HepG2 (cell line): Measurements from ENCODE around the gene FARSB. TPM values are rescaled to one million over a fixed set of nuclear protein-coding genes. Genes with fewer than 3 reads are reported as not detected.
A peak's percentile ranks its signal among the peaks of the same experiment; 100 is the strongest.

Experiments used
- AKAP8 ChIP-seq: sonication (generic); formaldehyde crosslinking; IDR thresholded peaks from 2 replicates; pipeline ENCODE4 v1.5.1; 2020; ENCODE audit warnings: mild to moderate bottlenecking, missing genetic modification reagents
- CENPT ChIP-seq: sonication (generic); formaldehyde crosslinking; IDR thresholded peaks from 2 replicates; pipeline ENCODE4 v1.8.0; 2022; ENCODE audit warnings: low read depth, mild to moderate bottlenecking, moderate library complexity, missing genetic modification reagents
- ERF ChIP-seq: IDR thresholded peaks from 2 replicates; pipeline ENCODE4 v1.6.1; 2018; ENCODE audit warnings: missing biosample characterization, missing genetic modification reagents
- KDM5B ChIP-seq: sonication (generic); formaldehyde crosslinking; IDR thresholded peaks from 2 replicates; pipeline ENCODE4 v1.4.0; 2020; ENCODE audit warnings: missing genetic modification reagents, mild to moderate bottlenecking, borderline replicate concordance
- PAX8 ChIP-seq: sonication (generic); formaldehyde crosslinking; IDR thresholded peaks from 2 replicates; pipeline ENCODE4 v1.8.0; 2022; ENCODE audit warnings: mild to moderate bottlenecking, missing genetic modification reagents, borderline replicate concordance
- POLR2AphosphoS5 ChIP-seq: IDR thresholded peaks from 2 replicates; pipeline ENCODE4 v1.6.1; 2012; ENCODE audit warnings: low read depth, low read length
- RFX3 ChIP-seq: IDR thresholded peaks from 2 replicates; pipeline ENCODE4 v1.6.1; 2016; ENCODE audit warnings: missing biosample characterization, missing genetic modification reagents
- TP53 ChIP-seq: sonication (generic); formaldehyde crosslinking; conservative IDR thresholded peaks from 2 replicates; pipeline ENCODE4 v1.4.0; 2020; ENCODE audit warnings: missing genetic modification reagents
- YEATS4 ChIP-seq: sonication (generic); formaldehyde crosslinking; IDR thresholded peaks from 2 replicates; pipeline ENCODE4 v1.4.0; 2020; ENCODE audit warnings: missing genetic modification reagents, borderline replicate concordance
- ZNF333 ChIP-seq: sonication (generic); formaldehyde crosslinking; IDR thresholded peaks from 2 replicates; pipeline ENCODE4 v1.4.0; 2020; ENCODE audit warnings: mild to moderate bottlenecking, missing genetic modification reagents, borderline replicate concordance
- ZSCAN25 ChIP-seq: sonication (generic); formaldehyde crosslinking; IDR thresholded peaks from 2 replicates; pipeline ENCODE4 v1.8.0; 2022; ENCODE audit warnings: mild to moderate bottlenecking, missing genetic modification reagents
- polyA plus RNA-seq, 8 experiments: library from polyadenylated mRNA; depleted of rRNA in 3 of 8; stranded (reverse) in 7 of 8; unstranded in 1 of 8; fragments of >200 nt; fragmentation: Illumina TruSeq in 4 of 8; extraction: Trizol in 4 of 8; gene quantifications; 2 replicates each; pipeline versions ENCODE4 v1.2.1 to v1.2.3, GENCODE V29; 2011 to 2016; ENCODE audit warnings: low read depth in 4 of 8, missing spikeins in 1 of 8, mixed read lengths in 1 of 8; ENCODE audit not compliant: insufficient read depth in 1 of 8
- total RNA-seq, 5 experiments: library from RNA; depleted of rRNA; stranded (reverse); fragments of >200 nt; fragmentation: Illumina TruSeq; extraction: Trizol; gene quantifications; 2 replicates each; pipeline ENCODE4 v1.2.3, GENCODE V29; 2016; ENCODE audit warnings: low read depth in 1 of 5
- TF ChIP-seq, protein P1 (sequence below): sonication (generic); formaldehyde crosslinking; IDR thresholded peaks from 2 replicates; pipeline ENCODE4 v1.5.0; 2020; ENCODE audit warnings: mild to moderate bottlenecking, missing genetic modification reagents
- TF ChIP-seq, protein P2 (sequence below): sonication (generic); formaldehyde crosslinking; IDR thresholded peaks from 2 replicates; pipeline ENCODE4 v1.8.1; 2023; ENCODE audit warnings: mild to moderate bottlenecking, missing genetic modification reagents, borderline replicate concordance
- TF ChIP-seq, protein P3 (sequence below): sonication (generic); formaldehyde crosslinking; IDR thresholded peaks from 2 replicates; pipeline ENCODE4 v1.4.0; 2020; ENCODE audit warnings: missing genetic modification reagents, borderline replicate concordance
- TF ChIP-seq, protein P4 (sequence below): sonication (generic); formaldehyde crosslinking; IDR thresholded peaks from 2 replicates; pipeline ENCODE4 v1.4.0; 2020; ENCODE audit warnings: missing genetic modification reagents
- TF ChIP-seq, protein P5 (sequence below): IDR thresholded peaks from 2 replicates; pipeline ENCODE4 v1.6.1; 2016; ENCODE audit warnings: low read depth, missing genetic modification reagents, missing compliant biosample characterization

The FARSB gene
- total and polyA plus RNA-seq, 2 of the 13 experiments (the other 11 are each of a cell fraction or from before 2014, with no cell fraction given) = 23.3 to 45.9 TPM

DNA sequence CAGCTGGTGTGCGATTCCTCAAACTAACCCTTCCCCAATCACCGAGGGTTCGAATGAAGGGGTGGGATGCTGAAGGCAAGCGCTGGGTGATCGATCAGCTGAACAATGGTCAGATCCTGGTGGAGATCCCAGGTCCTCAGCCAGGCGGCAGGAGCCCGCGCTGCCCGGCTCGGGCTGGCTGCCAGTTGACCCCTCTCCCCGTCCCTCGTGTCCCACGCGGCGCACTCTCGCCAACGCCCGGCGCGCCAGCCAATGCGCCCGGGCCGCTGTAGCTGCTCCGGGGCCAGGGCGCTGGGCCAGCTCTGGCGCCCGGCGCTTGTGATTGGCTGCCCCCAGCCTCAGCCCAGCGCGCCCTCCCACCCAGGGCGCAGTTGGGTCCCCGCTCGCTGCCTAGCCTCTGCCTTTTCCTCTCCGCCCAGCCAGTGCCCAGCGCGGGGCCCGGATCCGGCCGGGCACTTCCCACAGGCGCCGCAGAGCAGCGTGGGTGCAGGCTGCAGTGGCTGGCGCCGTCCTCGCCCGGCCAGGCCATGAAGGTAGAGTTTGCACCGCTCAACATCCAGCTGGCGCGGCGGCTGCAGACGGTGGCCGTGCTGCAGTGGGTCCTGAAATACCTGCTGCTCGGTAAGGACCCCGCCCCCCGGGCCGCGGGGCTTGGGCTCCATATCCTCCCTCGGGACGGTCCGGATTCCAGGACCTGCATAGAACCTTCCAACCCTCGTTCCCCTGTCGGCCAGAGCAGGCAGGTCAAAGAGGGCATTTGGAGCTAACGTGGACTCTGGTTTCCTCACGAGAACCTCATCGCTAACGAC is 15.6 kb upstream of the FARSB start, which contains the start of gene MOGAT1 (continued):
- TF ChIP-seq, protein P1, sequence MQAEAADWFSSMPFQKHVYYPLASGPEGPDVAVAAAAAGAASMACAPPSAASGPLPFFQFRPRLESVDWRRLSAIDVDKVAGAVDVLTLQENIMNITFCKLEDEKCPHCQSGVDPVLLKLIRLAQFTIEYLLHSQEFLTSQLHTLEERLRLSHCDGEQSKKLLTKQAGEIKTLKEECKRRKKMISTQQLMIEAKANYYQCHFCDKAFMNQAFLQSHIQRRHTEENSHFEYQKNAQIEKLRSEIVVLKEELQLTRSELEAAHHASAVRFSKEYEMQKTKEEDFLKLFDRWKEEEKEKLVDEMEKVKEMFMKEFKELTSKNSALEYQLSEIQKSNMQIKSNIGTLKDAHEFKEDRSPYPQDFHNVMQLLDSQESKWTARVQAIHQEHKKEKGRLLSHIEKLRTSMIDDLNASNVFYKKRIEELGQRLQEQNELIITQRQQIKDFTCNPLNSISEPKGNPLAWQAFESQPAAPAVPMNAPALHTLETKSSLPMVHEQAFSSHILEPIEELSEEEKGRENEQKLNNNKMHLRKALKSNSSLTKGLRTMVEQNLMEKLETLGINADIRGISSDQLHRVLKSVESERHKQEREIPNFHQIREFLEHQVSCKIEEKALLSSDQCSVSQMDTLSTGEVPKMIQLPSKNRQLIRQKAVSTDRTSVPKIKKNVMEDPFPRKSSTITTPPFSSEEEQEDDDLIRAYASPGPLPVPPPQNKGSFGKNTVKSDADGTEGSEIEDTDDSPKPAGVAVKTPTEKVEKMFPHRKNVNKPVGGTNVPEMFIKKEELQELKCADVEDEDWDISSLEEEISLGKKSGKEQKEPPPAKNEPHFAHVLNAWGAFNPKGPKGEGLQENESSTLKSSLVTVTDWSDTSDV (CRISPR knock-in tag) = peak; percentile 91
- TF ChIP-seq RFX3 (CRISPR knock-in tag) (no peak), ZSCAN25 (CRISPR knock-in tag) (no peak), TP53 (CRISPR knock-in tag) (no peak), PAX8 (CRISPR knock-in tag) (peak; percentile 84; the same call in 1 of the 2 replicates), ERF (CRISPR knock-in tag) (peak; percentile 88; the same call in 1 of the 2 replicates), CENPT (CRISPR knock-in tag) (peak; percentile 61; the same call in 1 of the 2 replicates), POLR2AphosphoS5 (peak; percentile 87), AKAP8 (peak; percentile 36; the same call in 1 of the 2 replicates), YEATS4 (CRISPR knock-in tag) (peak; percentile 78), KDM5B (CRISPR knock-in tag) (peak; percentile 100), ZNF333 (CRISPR knock-in tag) (peak; percentile 88; the same call in 1 of the 2 replicates)
- TF ChIP-seq, protein P2, sequence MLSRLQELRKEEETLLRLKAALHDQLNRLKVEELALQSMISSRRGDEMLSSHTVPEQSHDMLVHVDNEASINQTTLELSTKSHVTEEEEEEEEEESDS (CRISPR knock-in tag) = peak; percentile 68
- TF ChIP-seq, protein P3, sequence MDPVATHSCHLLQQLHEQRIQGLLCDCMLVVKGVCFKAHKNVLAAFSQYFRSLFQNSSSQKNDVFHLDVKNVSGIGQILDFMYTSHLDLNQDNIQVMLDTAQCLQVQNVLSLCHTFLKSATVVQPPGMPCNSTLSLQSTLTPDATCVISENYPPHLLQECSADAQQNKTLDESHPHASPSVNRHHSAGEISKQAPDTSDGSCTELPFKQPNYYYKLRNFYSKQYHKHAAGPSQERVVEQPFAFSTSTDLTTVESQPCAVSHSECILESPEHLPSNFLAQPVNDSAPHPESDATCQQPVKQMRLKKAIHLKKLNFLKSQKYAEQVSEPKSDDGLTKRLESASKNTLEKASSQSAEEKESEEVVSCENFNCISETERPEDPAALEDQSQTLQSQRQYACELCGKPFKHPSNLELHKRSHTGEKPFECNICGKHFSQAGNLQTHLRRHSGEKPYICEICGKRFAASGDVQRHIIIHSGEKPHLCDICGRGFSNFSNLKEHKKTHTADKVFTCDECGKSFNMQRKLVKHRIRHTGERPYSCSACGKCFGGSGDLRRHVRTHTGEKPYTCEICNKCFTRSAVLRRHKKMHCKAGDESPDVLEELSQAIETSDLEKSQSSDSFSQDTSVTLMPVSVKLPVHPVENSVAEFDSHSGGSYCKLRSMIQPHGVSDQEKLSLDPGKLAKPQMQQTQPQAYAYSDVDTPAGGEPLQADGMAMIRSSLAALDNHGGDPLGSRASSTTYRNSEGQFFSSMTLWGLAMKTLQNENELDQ (CRISPR knock-in tag) = no peak
- TF ChIP-seq, protein P4, sequence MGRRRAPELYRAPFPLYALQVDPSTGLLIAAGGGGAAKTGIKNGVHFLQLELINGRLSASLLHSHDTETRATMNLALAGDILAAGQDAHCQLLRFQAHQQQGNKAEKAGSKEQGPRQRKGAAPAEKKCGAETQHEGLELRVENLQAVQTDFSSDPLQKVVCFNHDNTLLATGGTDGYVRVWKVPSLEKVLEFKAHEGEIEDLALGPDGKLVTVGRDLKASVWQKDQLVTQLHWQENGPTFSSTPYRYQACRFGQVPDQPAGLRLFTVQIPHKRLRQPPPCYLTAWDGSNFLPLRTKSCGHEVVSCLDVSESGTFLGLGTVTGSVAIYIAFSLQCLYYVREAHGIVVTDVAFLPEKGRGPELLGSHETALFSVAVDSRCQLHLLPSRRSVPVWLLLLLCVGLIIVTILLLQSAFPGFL (CRISPR knock-in tag) = no peak
- TF ChIP-seq, protein P5, sequence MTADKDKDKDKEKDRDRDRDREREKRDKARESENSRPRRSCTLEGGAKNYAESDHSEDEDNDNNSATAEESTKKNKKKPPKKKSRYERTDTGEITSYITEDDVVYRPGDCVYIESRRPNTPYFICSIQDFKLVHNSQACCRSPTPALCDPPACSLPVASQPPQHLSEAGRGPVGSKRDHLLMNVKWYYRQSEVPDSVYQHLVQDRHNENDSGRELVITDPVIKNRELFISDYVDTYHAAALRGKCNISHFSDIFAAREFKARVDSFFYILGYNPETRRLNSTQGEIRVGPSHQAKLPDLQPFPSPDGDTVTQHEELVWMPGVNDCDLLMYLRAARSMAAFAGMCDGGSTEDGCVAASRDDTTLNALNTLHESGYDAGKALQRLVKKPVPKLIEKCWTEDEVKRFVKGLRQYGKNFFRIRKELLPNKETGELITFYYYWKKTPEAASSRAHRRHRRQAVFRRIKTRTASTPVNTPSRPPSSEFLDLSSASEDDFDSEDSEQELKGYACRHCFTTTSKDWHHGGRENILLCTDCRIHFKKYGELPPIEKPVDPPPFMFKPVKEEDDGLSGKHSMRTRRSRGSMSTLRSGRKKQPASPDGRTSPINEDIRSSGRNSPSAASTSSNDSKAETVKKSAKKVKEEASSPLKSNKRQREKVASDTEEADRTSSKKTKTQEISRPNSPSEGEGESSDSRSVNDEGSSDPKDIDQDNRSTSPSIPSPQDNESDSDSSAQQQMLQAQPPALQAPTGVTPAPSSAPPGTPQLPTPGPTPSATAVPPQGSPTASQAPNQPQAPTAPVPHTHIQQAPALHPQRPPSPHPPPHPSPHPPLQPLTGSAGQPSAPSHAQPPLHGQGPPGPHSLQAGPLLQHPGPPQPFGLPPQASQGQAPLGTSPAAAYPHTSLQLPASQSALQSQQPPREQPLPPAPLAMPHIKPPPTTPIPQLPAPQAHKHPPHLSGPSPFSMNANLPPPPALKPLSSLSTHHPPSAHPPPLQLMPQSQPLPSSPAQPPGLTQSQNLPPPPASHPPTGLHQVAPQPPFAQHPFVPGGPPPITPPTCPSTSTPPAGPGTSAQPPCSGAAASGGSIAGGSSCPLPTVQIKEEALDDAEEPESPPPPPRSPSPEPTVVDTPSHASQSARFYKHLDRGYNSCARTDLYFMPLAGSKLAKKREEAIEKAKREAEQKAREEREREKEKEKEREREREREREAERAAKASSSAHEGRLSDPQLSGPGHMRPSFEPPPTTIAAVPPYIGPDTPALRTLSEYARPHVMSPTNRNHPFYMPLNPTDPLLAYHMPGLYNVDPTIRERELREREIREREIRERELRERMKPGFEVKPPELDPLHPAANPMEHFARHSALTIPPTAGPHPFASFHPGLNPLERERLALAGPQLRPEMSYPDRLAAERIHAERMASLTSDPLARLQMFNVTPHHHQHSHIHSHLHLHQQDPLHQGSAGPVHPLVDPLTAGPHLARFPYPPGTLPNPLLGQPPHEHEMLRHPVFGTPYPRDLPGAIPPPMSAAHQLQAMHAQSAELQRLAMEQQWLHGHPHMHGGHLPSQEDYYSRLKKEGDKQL (CRISPR knock-in tag) = peak; percentile 47
